Thoracic aorta (tissue), 2 donors: Measurements from ENCODE around the gene GLDN. TPM values are rescaled to one million over a fixed set of nuclear protein-coding genes. Genes with fewer than 3 reads are reported as not detected.

Experiments
- ATAC-seq: fragments of 150-250 bp; one replicate; pipeline ENCODE4 v1.8.0; 2017; ENCODE audit warnings: low read depth; ENCODE audit not compliant: insufficient number of reproducible peaks, low FRiP score
- DNase-seq: peaks from one replicate; pipeline ENCODE4 v3.0.0-alpha.2; 2020; ENCODE audit warnings: low spot score
- H3K27ac ChIP-seq, 2 donors: fragments of 200-600 bp; sonication (generic); 1 replicate in 1 of 2; 2 replicates in 1 of 2; pipeline ENCODE4 v1.5.1; 2016; ENCODE audit warnings: mild to moderate bottlenecking in 2 of 2, moderate library complexity in 2 of 2
- H3K27me3 ChIP-seq: fragments of 200-600 bp; sonication (generic); replicated peaks from 2 replicates; pipeline ENCODE4 v1.6.0; 2016; ENCODE audit warnings: mild to moderate bottlenecking; ENCODE audit not compliant: insufficient read depth
- H3K36me3 ChIP-seq: fragments of 200-600 bp; sonication (generic); one replicate; pipeline ENCODE4 v1.5.1; 2016
- H3K4me1 ChIP-seq, 2 donors: fragments of 200-600 bp; sonication (generic); 1 replicate in 1 of 2; 2 replicates in 1 of 2; pipeline versions ENCODE4 v1.5.1 to v1.6.0; 2016; ENCODE audit warnings: low read depth in 2 of 2, mild to moderate bottlenecking in 1 of 2; ENCODE audit not compliant: control insufficient read depth in 1 of 2
- H3K4me3 ChIP-seq: fragments of 200-600 bp; sonication (generic); 2 replicates; pipeline ENCODE4 v1.5.1; 2016; ENCODE audit warnings: mild to moderate bottlenecking
- H3K9me3 ChIP-seq: fragments of 200-600 bp; sonication (generic); 2 replicates; pipeline ENCODE4 v1.5.1; 2016
- total RNA-seq, 2 donors: library from RNA; depleted of rRNA; stranded (reverse); fragments of >200 nt; gene quantifications; one replicate each; pipeline versions ENCODE4 v1.1.0 to v1.2.3, GENCODE V29; 2016
- TF ChIP-seq, protein P1 (sequence below): fragments of 200-600 bp; sonication (generic); IDR thresholded peaks from one replicate; pipeline ENCODE4 v1.5.1; 2019; ENCODE audit warnings: antibody characterized with exemption

Gene GLDN
- total RNA-seq, 2 donors from 2014 or later = 20.7 to 26.0 TPM

DNA sequence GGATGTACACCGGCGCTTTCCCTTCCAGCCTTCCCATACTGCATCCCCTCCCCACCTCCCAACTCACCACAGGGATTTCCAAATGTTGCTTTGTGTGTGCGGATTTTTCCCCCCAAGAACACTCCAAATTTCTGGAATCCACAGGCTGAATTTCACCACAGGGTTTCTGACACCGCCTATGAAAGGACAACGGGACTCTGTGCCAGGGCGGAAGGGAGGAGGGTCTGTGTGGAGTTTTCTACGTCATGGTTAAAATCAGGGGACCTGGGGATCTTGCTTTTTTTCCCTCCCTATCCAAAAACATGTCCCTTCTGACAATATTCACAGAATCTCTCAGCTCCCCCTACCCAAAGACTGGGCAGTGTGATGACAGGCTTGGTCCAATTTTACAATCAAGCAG is 17.7 kb upstream of the GLDN start:
- ATAC-seq (no peak), DNase-seq (no peak)
- no peak overlapping the region for H3K4me3 ChIP-seq
- no peaks in the 10 kb centered on the region for H3K4me1 ChIP-seq
- H3K27ac ChIP-seq = no peak overlapping the region
- no peaks in the 10 kb centered on the region for H3K9me3 ChIP-seq
- no peaks in the 10 kb centered on the region for H3K36me3 ChIP-seq
- H3K27me3 ChIP-seq = no peaks in the 10 kb centered on the region
- TF ChIP-seq, protein P1, sequence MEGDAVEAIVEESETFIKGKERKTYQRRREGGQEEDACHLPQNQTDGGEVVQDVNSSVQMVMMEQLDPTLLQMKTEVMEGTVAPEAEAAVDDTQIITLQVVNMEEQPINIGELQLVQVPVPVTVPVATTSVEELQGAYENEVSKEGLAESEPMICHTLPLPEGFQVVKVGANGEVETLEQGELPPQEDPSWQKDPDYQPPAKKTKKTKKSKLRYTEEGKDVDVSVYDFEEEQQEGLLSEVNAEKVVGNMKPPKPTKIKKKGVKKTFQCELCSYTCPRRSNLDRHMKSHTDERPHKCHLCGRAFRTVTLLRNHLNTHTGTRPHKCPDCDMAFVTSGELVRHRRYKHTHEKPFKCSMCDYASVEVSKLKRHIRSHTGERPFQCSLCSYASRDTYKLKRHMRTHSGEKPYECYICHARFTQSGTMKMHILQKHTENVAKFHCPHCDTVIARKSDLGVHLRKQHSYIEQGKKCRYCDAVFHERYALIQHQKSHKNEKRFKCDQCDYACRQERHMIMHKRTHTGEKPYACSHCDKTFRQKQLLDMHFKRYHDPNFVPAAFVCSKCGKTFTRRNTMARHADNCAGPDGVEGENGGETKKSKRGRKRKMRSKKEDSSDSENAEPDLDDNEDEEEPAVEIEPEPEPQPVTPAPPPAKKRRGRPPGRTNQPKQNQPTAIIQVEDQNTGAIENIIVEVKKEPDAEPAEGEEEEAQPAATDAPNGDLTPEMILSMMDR = no peak

DNA sequence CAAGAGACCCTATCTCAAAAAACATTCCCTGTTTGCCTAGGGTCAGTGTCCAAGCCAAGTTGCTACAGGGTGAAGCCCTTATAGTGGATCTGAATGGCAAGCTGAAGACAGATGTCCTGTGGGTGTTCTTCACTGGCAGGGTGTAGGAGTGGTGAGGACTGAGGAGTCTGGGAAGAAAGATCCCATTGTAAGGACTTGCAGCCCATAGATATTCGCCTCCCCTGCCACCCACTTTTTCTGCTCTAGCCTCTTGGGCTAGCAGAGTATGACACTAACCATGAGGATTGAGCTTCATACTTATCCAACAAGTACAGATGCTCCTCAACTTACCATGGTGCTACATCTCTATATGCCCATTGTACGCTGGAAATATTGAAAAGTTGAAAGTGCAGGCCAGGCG is 16.3 kb upstream of the GLDN start:
- H3K4me1 ChIP-seq = no peaks in the 10 kb centered on the region
- no peaks in the 10 kb centered on the region for H3K27me3 ChIP-seq
- H3K4me3 ChIP-seq = no peak overlapping the region
- H3K9me3 ChIP-seq = no peaks in the 10 kb centered on the region
- ATAC-seq (no peak), DNase-seq (no peak)
- TF ChIP-seq, protein P1 = no peak
- H3K36me3 ChIP-seq = no peaks in the 10 kb centered on the region
- no peak overlapping the region for H3K27ac ChIP-seq

DNA sequence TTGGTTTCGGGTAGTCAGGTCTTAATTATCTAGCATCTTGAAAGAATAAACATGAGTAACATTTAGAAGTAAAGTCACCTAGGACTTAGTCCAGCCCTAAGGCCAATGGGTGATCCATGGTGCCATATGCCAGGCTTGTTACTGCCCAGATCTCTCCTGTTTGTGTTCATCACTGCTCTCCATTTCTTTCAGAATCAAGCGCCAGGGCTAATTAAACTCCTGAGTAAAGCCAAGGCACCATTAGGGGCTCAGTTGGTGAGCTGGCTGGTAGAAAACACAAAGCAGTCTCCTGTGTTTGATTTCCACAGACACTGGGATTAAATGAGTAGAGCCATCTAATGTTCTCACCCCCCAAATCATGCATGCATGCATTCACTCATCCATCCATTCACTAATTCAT is 14.4 kb upstream of the GLDN start:
- peaks cover 0 to under 1% of the 10 kb centered on the region in 2 donors for H3K4me1 ChIP-seq
- no peak for DNase-seq
- ATAC-seq = no peak
- no peaks in the 10 kb centered on the region for H3K27me3 ChIP-seq
- TF ChIP-seq, protein P1 = no peak
- no peaks in the 10 kb centered on the region for H3K9me3 ChIP-seq
- H3K4me3 ChIP-seq = no peak overlapping the region
- H3K27ac ChIP-seq = no peak overlapping the region
- no peaks in the 10 kb centered on the region for H3K36me3 ChIP-seq

DNA sequence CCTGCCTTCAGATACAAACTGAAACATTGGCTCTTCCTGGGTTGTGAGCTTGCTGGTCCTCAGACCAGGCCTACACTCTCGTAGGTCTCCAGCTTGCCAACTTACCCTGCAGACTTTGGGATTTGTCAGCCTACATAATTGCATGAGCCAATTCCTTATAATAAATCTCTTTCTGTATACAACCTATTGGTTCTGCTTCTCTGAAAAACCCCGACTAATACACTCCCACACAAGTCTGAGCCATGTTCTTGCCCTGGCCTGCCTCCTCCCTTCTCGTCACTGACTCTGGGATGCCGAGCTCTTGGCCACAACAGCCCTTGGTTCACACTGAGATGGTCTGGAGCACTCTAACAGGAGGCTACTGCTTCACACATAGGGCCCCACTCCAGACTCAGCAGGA is 12.5 kb upstream of the GLDN start:
- peaks cover 10 to 19% of the 10 kb centered on the region in 2 donors for H3K4me1 ChIP-seq
- no peaks in the 10 kb centered on the region for H3K27me3 ChIP-seq
- no peak overlapping the region for H3K27ac ChIP-seq
- H3K4me3 ChIP-seq = no peak overlapping the region
- no peak for ATAC-seq
- TF ChIP-seq, protein P1 = no peak
- no peak for DNase-seq
- no peaks in the 10 kb centered on the region for H3K36me3 ChIP-seq
- H3K9me3 ChIP-seq = no peaks in the 10 kb centered on the region

DNA sequence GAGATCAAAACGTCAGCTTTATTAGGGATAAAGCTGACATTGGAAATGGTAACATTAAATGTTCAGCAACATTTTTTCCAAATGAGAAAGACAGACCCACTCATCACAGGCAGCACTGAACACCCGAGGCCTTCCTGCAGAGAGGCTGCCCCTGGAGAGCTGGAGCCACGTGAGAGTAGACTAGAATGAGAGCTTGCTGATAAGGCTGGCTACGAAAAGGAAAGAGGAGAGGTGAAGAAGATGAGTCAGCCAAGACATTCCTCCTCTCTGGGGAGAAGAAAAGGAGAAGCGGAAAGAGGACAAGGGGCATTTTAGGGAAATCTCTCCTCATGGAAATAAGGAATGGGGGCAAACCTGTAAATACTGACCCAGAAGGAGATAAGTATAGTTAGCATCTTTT is 10.3 kb upstream of the GLDN start:
- Histone ChIP-seq H3K27ac (no peak overlapping the region), H3K27me3 (no peaks in the 10 kb centered on the region), H3K4me3 (no peak overlapping the region), H3K4me1 (peaks cover 24 to 40% of the 10 kb centered on the region in 2 donors), H3K9me3 (no peaks in the 10 kb centered on the region), H3K36me3 (no peaks in the 10 kb centered on the region)
- ATAC-seq (no peak), DNase-seq (no peak)
- TF ChIP-seq, protein P1 = no peak
